DOHH2 (cell line): ENCODE measurements around the gene NOXA1.

ENCODE experiments used
- H3F3A ChIP-seq: fragments of 200-600 bp; sonication (generic), shearing (Covaris generic); 2 replicates; pipeline ENCODE4 v1.6.0; 2016; ENCODE audit warnings: antibody characterized with exemption, mild to moderate bottlenecking; ENCODE audit not compliant: control insufficient read depth, insufficient read depth
- H3K27ac ChIP-seq: fragments of 200-600 bp; sonication (generic); 2 replicates; pipeline ENCODE4 v1.5.1; 2014; ENCODE audit warnings: low read depth, mild to moderate bottlenecking, low read length, moderate library complexity
- H3K27me3 ChIP-seq: fragments of 200-600 bp; sonication (generic); 2 replicates; pipeline ENCODE4 v1.6.1; 2014; ENCODE audit warnings: mild to moderate bottlenecking, low read length, mixed read lengths; ENCODE audit not compliant: control insufficient read depth
- H3K36me3 ChIP-seq: fragments of 200-600 bp; sonication (generic); 2 replicates; pipeline ENCODE4 v1.6.1; 2014; ENCODE audit warnings: mild to moderate bottlenecking, low read length, moderate library complexity, mixed read lengths; ENCODE audit not compliant: control insufficient read depth
- H3K4me1 ChIP-seq: fragments of 200-600 bp; sonication (generic); 2 replicates; pipeline ENCODE4 v1.6.1; 2014; ENCODE audit warnings: mild to moderate bottlenecking, low read length, mixed read lengths; ENCODE audit not compliant: control insufficient read depth
- H3K4me2 ChIP-seq: fragments of 200-600 bp; sonication (generic); 2 replicates; pipeline ENCODE4 v1.6.0; 2014; ENCODE audit warnings: mild to moderate bottlenecking, low read length, moderate library complexity
- H3K4me3 ChIP-seq: fragments of 200-600 bp; sonication (generic); 2 replicates; pipeline ENCODE4 v1.5.1; 2014; ENCODE audit warnings: mild to moderate bottlenecking, low read length, mixed read lengths
- H3K79me2 ChIP-seq: fragments of 200-600 bp; sonication (generic); 2 replicates; pipeline ENCODE4 v1.6.1; 2014; ENCODE audit warnings: mild to moderate bottlenecking, low read length, mixed read lengths; ENCODE audit not compliant: control insufficient read depth
- H3K9me2 ChIP-seq: fragments of 200-600 bp; sonication (generic); replicated peaks from 2 replicates; pipeline ENCODE4 v1.6.1; 2014; ENCODE audit warnings: mild to moderate bottlenecking, low read length, mixed read lengths; ENCODE audit not compliant: control insufficient read depth
- H3K9me3 ChIP-seq: fragments of 200-600 bp; sonication (generic); 2 replicates; pipeline ENCODE4 v1.6.1; 2014; ENCODE audit warnings: antibody characterized with exemption, low read length, mixed read lengths; ENCODE audit not compliant: control insufficient read depth, insufficient read depth
- H4K20me1 ChIP-seq: fragments of 200-600 bp; sonication (generic); 2 replicates; pipeline ENCODE4 v1.6.0; 2014; ENCODE audit warnings: low read depth, mild to moderate bottlenecking, antibody characterized with exemption, low read length, moderate library complexity; ENCODE audit not compliant: control insufficient read depth, insufficient read depth
- EZH2phosphoT487 ChIP-seq: fragments of 200-600 bp; sonication (generic); IDR thresholded peaks from 2 replicates; pipeline ENCODE4 v1.6.1; 2017; ENCODE audit warnings: borderline replicate concordance, mild to moderate bottlenecking, antibody characterized with exemption, low read length, moderate library complexity, mixed read lengths
- TF ChIP-seq, protein P1 (sequence below): fragments of 200-600 bp; sonication (generic); IDR thresholded peaks from one replicate; pipeline ENCODE4 v1.5.1; 2014; ENCODE audit warnings: antibody characterized with exemption, mild to moderate bottlenecking, low read depth, low read length; ENCODE audit not compliant: poor library complexity, severe bottlenecking

Gene NOXA1

DNA sequence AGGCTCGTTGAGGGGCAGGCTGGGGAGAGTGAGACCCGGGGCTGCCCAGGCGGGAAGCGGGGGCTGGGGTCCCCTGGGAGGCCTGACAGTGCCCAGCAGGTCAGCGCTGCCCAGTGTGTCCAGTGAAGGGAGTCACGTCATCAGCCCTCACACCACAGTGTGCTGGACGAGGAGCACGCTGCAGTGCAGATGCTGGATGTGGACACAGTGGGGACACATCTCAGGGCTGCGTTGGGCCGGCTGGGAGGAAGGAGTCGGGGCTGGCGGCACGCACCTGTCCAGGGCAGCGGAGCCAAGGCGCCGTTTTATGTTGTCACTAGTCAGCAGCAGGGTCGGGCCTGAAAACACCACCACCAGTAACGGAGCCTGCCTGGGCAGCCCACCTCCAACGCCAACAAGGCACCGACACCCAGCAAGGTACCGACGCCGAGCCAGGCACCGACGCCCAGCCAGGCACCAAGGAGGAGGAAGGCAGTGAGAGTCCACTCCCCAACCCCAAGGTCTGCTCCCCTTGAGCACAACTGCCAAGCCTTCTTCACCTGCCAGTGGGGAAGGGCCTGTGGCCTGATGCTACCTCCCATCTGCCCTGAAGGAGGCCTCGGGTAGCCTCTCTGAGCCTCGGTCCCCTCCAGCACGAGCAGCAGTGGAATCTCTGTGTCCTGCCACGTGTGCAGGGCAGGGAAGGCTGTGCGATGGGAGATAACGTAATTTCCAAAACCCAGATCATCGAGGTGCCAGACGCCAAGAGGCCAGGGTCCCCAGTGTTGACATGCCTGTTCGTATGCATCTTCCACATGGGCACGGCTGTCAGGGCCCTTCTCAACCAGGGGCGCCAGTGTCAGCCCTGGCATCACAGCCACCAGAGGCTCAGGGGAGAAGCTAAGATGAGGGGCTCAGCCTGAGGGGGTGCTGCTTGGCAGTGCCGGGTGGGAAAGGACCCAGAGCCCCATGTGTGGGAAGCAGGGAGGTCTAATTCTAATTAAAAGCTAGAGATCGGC, 57.8 kb downstream of the NOXA1 start:
- H3F3A ChIP-seq: no peaks in the 10 kb centered on the region
- TF ChIP-seq, protein P1, sequence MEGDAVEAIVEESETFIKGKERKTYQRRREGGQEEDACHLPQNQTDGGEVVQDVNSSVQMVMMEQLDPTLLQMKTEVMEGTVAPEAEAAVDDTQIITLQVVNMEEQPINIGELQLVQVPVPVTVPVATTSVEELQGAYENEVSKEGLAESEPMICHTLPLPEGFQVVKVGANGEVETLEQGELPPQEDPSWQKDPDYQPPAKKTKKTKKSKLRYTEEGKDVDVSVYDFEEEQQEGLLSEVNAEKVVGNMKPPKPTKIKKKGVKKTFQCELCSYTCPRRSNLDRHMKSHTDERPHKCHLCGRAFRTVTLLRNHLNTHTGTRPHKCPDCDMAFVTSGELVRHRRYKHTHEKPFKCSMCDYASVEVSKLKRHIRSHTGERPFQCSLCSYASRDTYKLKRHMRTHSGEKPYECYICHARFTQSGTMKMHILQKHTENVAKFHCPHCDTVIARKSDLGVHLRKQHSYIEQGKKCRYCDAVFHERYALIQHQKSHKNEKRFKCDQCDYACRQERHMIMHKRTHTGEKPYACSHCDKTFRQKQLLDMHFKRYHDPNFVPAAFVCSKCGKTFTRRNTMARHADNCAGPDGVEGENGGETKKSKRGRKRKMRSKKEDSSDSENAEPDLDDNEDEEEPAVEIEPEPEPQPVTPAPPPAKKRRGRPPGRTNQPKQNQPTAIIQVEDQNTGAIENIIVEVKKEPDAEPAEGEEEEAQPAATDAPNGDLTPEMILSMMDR: no peak
- TF ChIP-seq EZH2phosphoT487: no peak
- no peak overlapping the region for H3K4me2 ChIP-seq
- no peaks in the 10 kb centered on the region for H3K4me1 ChIP-seq
- H3K4me3 ChIP-seq: no peak overlapping the region
- no peaks in the 10 kb centered on the region for H3K9me2 ChIP-seq
- no peaks in the 10 kb centered on the region for H4K20me1 ChIP-seq
- H3K36me3 ChIP-seq: no peaks in the 10 kb centered on the region
- H3K79me2 ChIP-seq: no peaks in the 10 kb centered on the region
- H3K9me3 ChIP-seq: peaks cover 3% of the 10 kb centered on the region
- no peaks in the 10 kb centered on the region for H3K27me3 ChIP-seq
- H3K27ac ChIP-seq: no peak overlapping the region

DNA sequence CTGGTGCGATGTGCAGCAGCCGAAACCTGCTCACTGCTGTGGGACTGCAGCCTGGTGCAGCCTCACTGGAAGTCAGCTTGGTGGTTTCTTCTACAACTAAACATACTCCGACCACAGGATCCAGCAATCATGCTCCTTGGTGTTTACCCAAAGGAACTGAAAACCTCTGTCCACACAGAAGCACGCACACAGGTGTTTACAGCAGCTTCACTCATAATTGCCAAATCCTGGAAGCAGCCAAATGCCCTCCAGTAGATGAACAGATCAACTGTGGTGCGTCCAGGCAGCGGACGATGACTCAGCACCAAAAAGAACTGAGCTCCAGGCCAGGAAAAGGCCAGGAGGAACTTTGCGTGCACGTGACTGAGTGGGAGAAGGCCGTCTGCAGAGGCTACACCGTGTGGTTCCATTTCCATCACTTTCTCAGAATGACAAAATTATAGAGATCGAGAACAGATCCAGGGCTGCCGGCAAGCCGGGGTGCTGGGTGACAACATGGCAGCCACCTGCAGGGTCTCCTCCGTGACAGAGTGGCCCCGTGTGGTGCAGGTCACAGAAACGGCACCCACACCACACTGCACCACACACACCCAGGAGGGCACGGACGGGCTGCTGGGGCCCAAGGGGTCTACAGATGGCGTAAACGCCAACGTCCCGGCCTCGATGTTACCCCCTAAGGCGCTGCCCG, 59.0 kb downstream of the NOXA1 start:
- Histone ChIP-seq H3K27me3 (no peaks in the 10 kb centered on the region), H3F3A (no peaks in the 10 kb centered on the region), H3K4me1 (no peaks in the 10 kb centered on the region), H3K9me3 (no peaks in the 10 kb centered on the region), H4K20me1 (no peaks in the 10 kb centered on the region), H3K9me2 (no peaks in the 10 kb centered on the region), H3K36me3 (no peaks in the 10 kb centered on the region), H3K4me3 (no peak overlapping the region), H3K79me2 (no peaks in the 10 kb centered on the region), H3K27ac (no peak overlapping the region), H3K4me2 (no peak overlapping the region)
- TF ChIP-seq EZH2phosphoT487: no peak
- TF ChIP-seq, protein P1: no peak
